Testis (tissue), 3 donors: Measurements from ENCODE around the gene REPIN1. TPM values are rescaled to one million over a fixed set of nuclear protein-coding genes. Genes with fewer than 3 reads are reported as not detected.

ENCODE experiments used
- DNase-seq: peaks from one replicate; pipeline ENCODE4 v3.0.0-alpha.2; 2019
- H3K27ac ChIP-seq, 2 donors: fragments of 200-600 bp; sonication (generic); one replicate each; pipeline ENCODE4 v1.5.1; 2019
- H3K27me3 ChIP-seq: fragments of 200-600 bp; sonication (generic); one replicate; pipeline ENCODE4 v1.5.1; 2019
- H3K36me3 ChIP-seq: fragments of 200-600 bp; sonication (generic); one replicate; pipeline ENCODE4 v1.5.1; 2017; ENCODE audit warnings: low read depth; ENCODE audit errors: missing control alignments
- H3K4me1 ChIP-seq: fragments of 200-600 bp; sonication (generic); one replicate; pipeline ENCODE4 v1.5.1; 2019
- H3K4me3 ChIP-seq, 2 donors: fragments of 200-600 bp; sonication (generic); one replicate each; pipeline ENCODE4 v1.5.1; 2017 to 2019
- H3K9me3 ChIP-seq: fragments of 200-600 bp; sonication (generic); one replicate; pipeline ENCODE4 v1.5.1; 2017
- CTCF ChIP-seq, 3 experiments: fragments of 450-650 bp in 2 of 3; fragments of 200-600 bp in 1 of 3; sonication (generic) in 1 of 3; IDR thresholded peaks; one replicate each; pipeline ENCODE4 v1.5.1; 2016 to 2019; ENCODE audit warnings: antibody characterized with exemption in 3 of 3, mild to moderate bottlenecking in 2 of 3, moderate library complexity in 1 of 3
- POLR2A ChIP-seq: fragments of 450-650 bp; IDR thresholded peaks from one replicate; pipeline ENCODE4 v1.6.1; 2017; ENCODE audit warnings: antibody characterized with exemption, mild to moderate bottlenecking, moderate library complexity
- WGBS, 2 donors: methylation state at CpG; one replicate each; pipeline ENCODE4 v1.1.5; 2018; 5-methylcytosine and 5-hydroxymethylcytosine counted together
- intact Hi-C: fragments of 100-400 bp; cut with DNase I; formaldehyde crosslinking; loops from one replicate; pipeline ENCODE4 v1.15.1; 2023; ENCODE audit warnings: low total_unique reads
- polyA plus RNA-seq: library from polyadenylated mRNA; stranded (reverse); fragments of 350-450 nt; fragmentation: Illumina TruSeq; extraction: RNeasy Lipid Tissue Mini Kit (QIAGEN cat#74804); gene quantifications from one replicate; pipeline ENCODE4 v1.2.3, GENCODE V29; 2014; ENCODE audit warnings: low read depth, low replicate concordance; ENCODE audit not compliant: insufficient read depth
- total RNA-seq, 2 donors: library from RNA; depleted of rRNA; stranded (reverse); fragments of >200 nt; gene quantifications; one replicate each; pipeline ENCODE4 v1.2.3, GENCODE V29; 2016

Gene REPIN1
- total and polyA plus RNA-seq, 3 donors from 2014 or later: 45.4 to 73.9 (median 59.1) TPM

DNA sequence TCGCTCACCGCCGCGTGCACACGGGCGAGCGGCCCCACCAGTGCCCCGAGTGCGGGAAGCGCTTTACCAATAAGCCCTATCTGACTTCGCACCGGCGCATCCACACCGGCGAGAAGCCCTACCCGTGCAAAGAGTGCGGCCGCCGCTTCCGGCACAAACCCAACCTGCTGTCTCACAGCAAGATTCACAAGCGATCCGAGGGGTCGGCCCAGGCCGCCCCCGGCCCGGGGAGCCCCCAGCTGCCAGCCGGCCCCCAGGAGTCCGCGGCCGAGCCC is 3.3 kb downstream of the REPIN1 start:
- Histone ChIP-seq H3K36me3 (no peaks in the 10 kb centered on the region), H3K27ac (no peak overlapping the region)

GRCh38 chr7:150372271-150373048 is 3.8 kb downstream of the REPIN1 start:
- Histone ChIP-seq H3K27ac (no peak overlapping the region), H3K9me3 (no peaks in the 10 kb centered on the region), H3K4me1 (peaks cover 19% of the 10 kb centered on the region), H3K27me3 (no peaks in the 10 kb centered on the region), H3K4me3 (peak overlapping the region; percentile 29 to 39), H3K36me3 (no peaks in the 10 kb centered on the region)
- TF ChIP-seq CTCF (IDR thresholded peaks at IDR 0.05) (no peak), POLR2A (no peak)
- no peak for DNase-seq
- intact Hi-C loops: loop anchor here (5.0 kb wide), 1 partner anchor 35 kb away; a partner anchor contains a TSS
- WGBS, 2 donors: 58 to 78% methylated on average over 36 to 69 of the region's 79 CpGs

More for the DNA sequence above, 3.3 kb downstream of the REPIN1 start:
- DNase-seq: no peak
- WGBS, 2 donors: 77% methylated on average over 29 of the region's 30 CpGs; no CpG with 5 or more reads in 1 of the 2 donors
- H3K9me3 ChIP-seq: no peaks in the 10 kb centered on the region
- no peaks in the 10 kb centered on the region for H3K27me3 ChIP-seq
- peaks cover 19% of the 10 kb centered on the region for H3K4me1 ChIP-seq
- TF ChIP-seq CTCF (IDR thresholded peaks at IDR 0.05) (no peak), POLR2A (no peak)
- H3K4me3 ChIP-seq: peak overlapping the region; percentile 29 to 39
- intact Hi-C loops: loop anchor here (5.0 kb wide), 1 partner anchor 35 kb away; a partner anchor contains a TSS

- 55 to 63% methylated on average over 21 of the region's 21 CpGs for WGBS, 2 donors
- DNase-seq: no peak
- Histone ChIP-seq H3K36me3 (no peaks in the 10 kb centered on the region), H3K27ac (no peak overlapping the region), H3K4me1 (peaks cover 23% of the 10 kb centered on the region), H3K4me3 (peak overlapping the region in 1 of 2 donors; percentile 39), H3K27me3 (no peaks in the 10 kb centered on the region), H3K9me3 (no peaks in the 10 kb centered on the region)
- TF ChIP-seq CTCF (IDR thresholded peaks at IDR 0.05): no peak
- no peak for TF ChIP-seq POLR2A
- intact Hi-C loops: loop anchor here (5.0 kb wide), 1 partner anchor 34 kb away; a partner anchor contains a TSS
These were observed 4.6 kb downstream of the REPIN1 start for GRCh38 chr7:150373049-150373801.

GRCh38 chr7:150374026-150374425 is 5.4 kb downstream of the REPIN1 start:
- H3K9me3 ChIP-seq: no peaks in the 10 kb centered on the region
- no peak for DNase-seq
- TF ChIP-seq POLR2A: no peak
- TF ChIP-seq CTCF (IDR thresholded peaks at IDR 0.05): no peak
- H3K27me3 ChIP-seq: no peaks in the 10 kb centered on the region
- H3K36me3 ChIP-seq: no peaks in the 10 kb centered on the region
- intact Hi-C loops: loop anchor here (5.0 kb wide), 1 partner anchor 33 kb away; a partner anchor contains a TSS
- WGBS, 2 donors: 67 to 74% methylated on average over 2 to 4 of the region's 4 CpGs
- H3K27ac ChIP-seq: no peak overlapping the region
- H3K4me3 ChIP-seq: no peak overlapping the region
- peaks cover 28% of the 10 kb centered on the region for H3K4me1 ChIP-seq
